GM12873 (cell line): ENCODE measurements around the gene FAM184B.

Experiments
- TF ChIP-seq, protein P1 (sequence below): IDR thresholded peaks from 2 replicates; pipeline ENCODE4 v1.5.1; 2012; ENCODE audit warnings: low read depth, mild to moderate bottlenecking, moderate library complexity, low read length, control low read depth; ENCODE audit not compliant: insufficient read depth; ENCODE audit errors: missing control alignments

Gene FAM184B

DNA sequence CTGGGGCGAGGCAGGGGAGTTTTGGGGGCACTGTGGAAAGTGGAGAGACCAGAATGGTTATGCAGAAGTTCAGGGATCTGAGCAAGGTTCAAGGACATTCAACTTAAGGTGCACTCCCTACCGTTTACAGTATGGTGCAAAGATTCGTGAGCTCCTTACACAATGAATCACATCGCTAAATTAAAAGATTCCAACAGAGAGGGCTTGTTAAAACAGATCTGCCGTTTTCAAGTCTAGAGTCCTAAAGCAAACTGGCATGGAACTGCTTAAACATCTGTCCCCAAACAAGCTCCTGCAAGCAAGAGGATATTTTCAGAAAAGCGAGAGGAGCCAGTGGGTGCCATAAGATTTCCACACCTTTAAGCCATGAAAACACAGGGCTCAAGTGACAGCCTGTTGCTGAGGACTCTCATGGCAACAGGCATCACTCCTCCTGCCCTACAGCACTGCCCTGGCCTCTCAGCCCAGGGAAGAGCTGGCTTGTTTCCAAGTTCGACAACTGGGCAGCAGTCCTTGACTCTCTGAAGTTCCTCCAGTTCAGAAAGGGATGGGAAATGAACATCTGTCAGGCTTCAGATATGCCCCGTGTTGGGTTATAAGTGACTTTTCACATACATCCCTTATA is 10.0 kb downstream of the FAM184B start:
- TF ChIP-seq, protein P1, sequence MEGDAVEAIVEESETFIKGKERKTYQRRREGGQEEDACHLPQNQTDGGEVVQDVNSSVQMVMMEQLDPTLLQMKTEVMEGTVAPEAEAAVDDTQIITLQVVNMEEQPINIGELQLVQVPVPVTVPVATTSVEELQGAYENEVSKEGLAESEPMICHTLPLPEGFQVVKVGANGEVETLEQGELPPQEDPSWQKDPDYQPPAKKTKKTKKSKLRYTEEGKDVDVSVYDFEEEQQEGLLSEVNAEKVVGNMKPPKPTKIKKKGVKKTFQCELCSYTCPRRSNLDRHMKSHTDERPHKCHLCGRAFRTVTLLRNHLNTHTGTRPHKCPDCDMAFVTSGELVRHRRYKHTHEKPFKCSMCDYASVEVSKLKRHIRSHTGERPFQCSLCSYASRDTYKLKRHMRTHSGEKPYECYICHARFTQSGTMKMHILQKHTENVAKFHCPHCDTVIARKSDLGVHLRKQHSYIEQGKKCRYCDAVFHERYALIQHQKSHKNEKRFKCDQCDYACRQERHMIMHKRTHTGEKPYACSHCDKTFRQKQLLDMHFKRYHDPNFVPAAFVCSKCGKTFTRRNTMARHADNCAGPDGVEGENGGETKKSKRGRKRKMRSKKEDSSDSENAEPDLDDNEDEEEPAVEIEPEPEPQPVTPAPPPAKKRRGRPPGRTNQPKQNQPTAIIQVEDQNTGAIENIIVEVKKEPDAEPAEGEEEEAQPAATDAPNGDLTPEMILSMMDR: no peak

DNA sequence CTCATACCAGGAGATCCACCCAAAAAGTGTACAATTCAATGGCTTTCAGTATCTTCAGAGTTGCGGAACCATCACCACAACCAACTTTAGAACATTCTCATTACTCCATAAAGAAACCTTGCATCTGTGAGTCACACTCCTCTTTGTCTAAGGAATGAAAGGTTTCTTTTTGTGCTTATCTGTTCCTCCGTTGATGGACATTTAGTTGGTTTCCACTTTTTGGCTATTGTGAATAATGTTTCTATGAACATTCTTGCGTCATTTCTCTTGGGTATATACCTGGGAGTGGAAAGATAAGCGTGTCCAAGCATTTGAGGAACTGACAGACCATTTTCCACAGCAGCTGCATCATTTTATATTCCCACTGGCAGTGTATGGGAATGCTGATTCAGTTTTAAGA is 10.6 kb downstream of the FAM184B start:
- TF ChIP-seq, protein P1: no peak

- TF ChIP-seq, protein P1: no peak
These were observed 11.8 kb downstream of the FAM184B start for GRCh38 chr4:17769406-17770174.

DNA sequence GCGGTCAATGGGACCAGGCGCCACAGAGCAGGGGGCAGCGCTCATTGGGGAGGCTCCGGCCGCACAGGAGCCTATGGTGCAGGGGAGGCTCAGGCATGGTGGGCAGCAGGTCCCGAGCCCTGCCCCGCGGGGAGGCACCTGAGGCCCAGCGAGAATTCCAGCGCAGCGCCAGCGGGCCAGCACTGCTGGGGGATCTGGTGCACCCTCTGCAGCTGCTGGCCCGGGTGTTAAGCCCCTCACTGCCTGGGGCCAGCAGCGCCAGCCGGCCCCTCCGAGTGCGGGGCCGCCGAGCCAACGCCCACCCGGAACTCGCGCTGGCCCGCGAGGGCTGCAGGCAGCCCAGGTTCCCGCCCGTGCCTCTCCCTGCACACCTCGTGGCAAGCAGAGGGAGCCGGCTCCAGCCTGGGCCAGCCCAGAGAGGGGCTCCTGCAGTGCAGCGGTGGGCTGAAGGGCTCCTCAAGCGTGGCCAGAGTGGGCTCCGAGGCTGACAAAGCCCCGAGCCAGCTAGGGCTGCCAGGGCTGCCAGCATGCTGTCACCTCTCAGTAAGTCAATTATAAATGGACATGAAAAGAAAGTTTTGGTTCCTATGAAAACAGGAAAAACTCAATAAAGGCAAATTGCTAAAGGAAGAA is 14.5 kb downstream of the FAM184B start:
- TF ChIP-seq, protein P1: no peak

- TF ChIP-seq, protein P1: no peak
These were observed 15.7 kb downstream of the FAM184B start for GRCh38 chr4:17765514-17766286.

DNA sequence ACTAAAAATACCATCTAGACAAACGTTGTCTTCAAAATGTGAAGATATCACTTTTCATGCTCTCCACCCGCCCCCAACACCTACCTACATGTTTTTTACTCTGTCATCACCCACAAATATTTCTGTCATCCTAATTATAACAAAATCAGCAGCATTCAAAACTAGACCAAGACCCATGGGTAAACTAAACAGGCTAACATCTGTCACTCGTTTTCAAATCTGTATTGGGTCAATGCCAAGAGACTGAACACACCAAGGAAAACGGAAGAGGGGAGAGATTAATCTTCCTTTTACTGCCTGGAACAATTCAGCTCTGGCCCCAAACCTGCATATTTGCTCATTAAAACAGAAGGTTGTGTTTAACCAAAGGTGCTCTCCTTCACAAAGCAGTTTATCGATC is 17.5 kb downstream of the FAM184B start:
- TF ChIP-seq, protein P1: no peak
